Measurements from ENCODE around the gene ABCA10.
"Not testable (repeated sequence)": the region's sequence is repeated elsewhere in the genome, so short reads cannot be mapped to it uniquely, and the experiment has no call there.

GRCh38 chr17:69168642-69169041, 60.0 kb downstream of the ABCA10 start:
- TF ChIP-seq REST (tag by site-specific recombination; IDR thresholded peaks at IDR 0.05); ZNF76 (tag by site-specific recombination; IDR thresholded peaks at IDR 0.05; ENCODE audit: borderline replicate concordance, low read depth); ZSCAN16 (tag by site-specific recombination; IDR thresholded peaks at IDR 0.05); ZNF571 (tag by site-specific recombination; IDR thresholded peaks at IDR 0.05); GLI4 (tag by site-specific recombination; IDR thresholded peaks at IDR 0.05); ZNF223 (tag by site-specific recombination; IDR thresholded peaks at IDR 0.05); ZNF274 (IDR thresholded peaks at IDR 0.05; ENCODE audit: low read length); ZNF274 (tag by site-specific recombination; IDR thresholded peaks at IDR 0.05; ENCODE audit: borderline replicate concordance); ZNF600 (tag by site-specific recombination; IDR thresholded peaks at IDR 0.05); CTCF (tag by site-specific recombination; IDR thresholded peaks at IDR 0.05): not testable (repeated sequence)
